SK-N-SH treated with all-trans-retinoic acid at 6 μM for 48 hours (cell line): ENCODE data around the gene STMP1.

Experiments
- ATAC-seq: fragments of 200-7000 bp; cut with Tn5 transposase; 3 replicates; pipeline ENCODE4 v1.9.1; 2020; ENCODE audit warnings: mild to moderate bottlenecking, moderate library complexity
- ARNTL ChIP-seq: fragments of 450-650 bp; formaldehyde crosslinking; IDR thresholded peaks from 2 replicates; pipeline ENCODE4 v1.5.0; 2020; ENCODE audit warnings: low read depth, mild to moderate bottlenecking, moderate library complexity, borderline replicate concordance
- BACH2 ChIP-seq: fragments of 250-450 bp; sonication (Bioruptor Pico); IDR thresholded peaks from 2 replicates; pipeline ENCODE4 v1.9.0; 2021; ENCODE audit warnings: mild to moderate bottlenecking, borderline replicate concordance
- CSDC2 ChIP-seq: fragments of 250-450 bp; sonication (Bioruptor Pico); IDR thresholded peaks from 2 replicates; pipeline ENCODE4 v1.5.0; 2020; ENCODE audit warnings: mild to moderate bottlenecking, moderate library complexity
- ESRRG ChIP-seq: fragments of 250-450 bp; sonication (Bioruptor Pico); IDR thresholded peaks from 2 replicates; pipeline ENCODE4 v1.6.1; 2021; ENCODE audit warnings: mild to moderate bottlenecking
- GLIS3 ChIP-seq: fragments of 250-450 bp; sonication (Bioruptor Pico); IDR thresholded peaks from 2 replicates; pipeline ENCODE4 v1.5.0; 2020; ENCODE audit warnings: mild to moderate bottlenecking, moderate library complexity
- ISL1 ChIP-seq: fragments of 250-450 bp; sonication (Bioruptor Pico); IDR thresholded peaks from 2 replicates; pipeline ENCODE4 v2.1.2; 2022; ENCODE audit warnings: mild to moderate bottlenecking, moderate library complexity
- OSR1 ChIP-seq: fragments of 250-450 bp; sonication (Bioruptor Pico); IDR thresholded peaks from 2 replicates; pipeline ENCODE4 v1.8.0; 2022; ENCODE audit warnings: moderate library complexity, mild to moderate bottlenecking, inconsistent platforms
- PPARA ChIP-seq: fragments of 250-450 bp; sonication (Bioruptor Pico); IDR thresholded peaks from 2 replicates; pipeline ENCODE4 v1.5.0; 2020; ENCODE audit warnings: mild to moderate bottlenecking, borderline replicate concordance
- RARB ChIP-seq: fragments of 250-450 bp; sonication (Bioruptor Pico); IDR thresholded peaks from 2 replicates; pipeline ENCODE4 v1.8.0; 2021; ENCODE audit warnings: mild to moderate bottlenecking, moderate library complexity
- SNAI2 ChIP-seq: fragments of 250-450 bp; sonication (Bioruptor Pico); IDR thresholded peaks from 2 replicates; pipeline ENCODE4 v1.5.0; 2020; ENCODE audit warnings: mild to moderate bottlenecking, moderate library complexity
- ZC3H10 ChIP-seq: fragments of 250-450 bp; sonication (Bioruptor Pico); IDR thresholded peaks from 2 replicates; pipeline ENCODE4 v1.5.1; 2021; ENCODE audit warnings: mild to moderate bottlenecking, moderate library complexity
- ZFP3 ChIP-seq: fragments of 250-450 bp; sonication (Bioruptor Pico); IDR thresholded peaks from 2 replicates; pipeline ENCODE4 v1.5.0; 2020; ENCODE audit warnings: mild to moderate bottlenecking, moderate library complexity
- ZFP30 ChIP-seq: fragments of 450-650 bp; formaldehyde crosslinking; IDR thresholded peaks from 2 replicates; pipeline ENCODE4 v1.5.0; 2022; ENCODE audit warnings: mild to moderate bottlenecking, moderate library complexity
- ZNF565 ChIP-seq: fragments of 450-650 bp; formaldehyde crosslinking; conservative IDR thresholded peaks from 2 replicates; pipeline ENCODE4 v1.5.0; 2020; ENCODE audit warnings: low read depth, mild to moderate bottlenecking, moderate library complexity
- ZNF70 ChIP-seq: fragments of 450-650 bp; formaldehyde crosslinking; IDR thresholded peaks from 2 replicates; pipeline ENCODE4 v1.5.0; 2020; ENCODE audit warnings: mild to moderate bottlenecking, moderate library complexity
- TF ChIP-seq, protein P1 (sequence below): fragments of 250-450 bp; sonication (Bioruptor Pico); IDR thresholded peaks from 2 replicates; pipeline ENCODE4 v1.5.1; 2021; ENCODE audit warnings: mild to moderate bottlenecking, moderate library complexity
- TF ChIP-seq, protein P2 (sequence below): fragments of 250-450 bp; sonication (Bioruptor Pico); IDR thresholded peaks from 2 replicates; pipeline ENCODE4 v1.8.0; 2020; ENCODE audit warnings: mild to moderate bottlenecking, moderate library complexity, borderline replicate concordance
- TF ChIP-seq, protein P3 (sequence below): fragments of 250-450 bp; sonication (Bioruptor Pico); IDR thresholded peaks from 2 replicates; pipeline ENCODE4 v1.5.0; 2020; ENCODE audit warnings: mild to moderate bottlenecking, moderate library complexity
- TF ChIP-seq, protein P4 (sequence below): fragments of 250-450 bp; sonication (Bioruptor Pico); IDR thresholded peaks from 2 replicates; pipeline ENCODE4 v1.5.1; 2020; ENCODE audit warnings: low read depth, mild to moderate bottlenecking, moderate library complexity
- TF ChIP-seq, protein P5 (sequence below): fragments of 250-450 bp; sonication (Bioruptor Pico); IDR thresholded peaks from 2 replicates; pipeline ENCODE4 v1.8.0; 2021; ENCODE audit warnings: low read depth, mild to moderate bottlenecking, moderate library complexity, borderline replicate concordance

STMP1 gene

DNA sequence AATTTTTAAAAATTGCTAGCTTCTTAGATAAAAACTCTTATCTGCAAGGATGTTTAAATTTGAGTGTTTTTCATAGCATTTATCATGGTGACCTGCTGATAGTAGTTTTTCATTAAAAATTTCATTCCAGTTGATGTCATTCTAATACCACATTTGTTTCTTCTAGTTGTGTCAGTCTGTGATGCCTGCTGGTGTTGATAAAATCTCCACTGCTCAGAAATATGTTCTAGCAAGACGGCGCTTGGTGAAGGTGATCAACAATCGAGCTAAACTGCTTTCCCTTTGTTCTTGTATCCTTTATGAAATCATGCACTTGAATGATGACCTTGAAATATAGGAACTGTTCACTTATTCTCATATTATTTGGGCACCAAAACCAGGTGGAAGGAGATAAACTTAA, 17.6 kb upstream of the STMP1 start:
- no peak for ATAC-seq
- TF ChIP-seq, protein P1, sequence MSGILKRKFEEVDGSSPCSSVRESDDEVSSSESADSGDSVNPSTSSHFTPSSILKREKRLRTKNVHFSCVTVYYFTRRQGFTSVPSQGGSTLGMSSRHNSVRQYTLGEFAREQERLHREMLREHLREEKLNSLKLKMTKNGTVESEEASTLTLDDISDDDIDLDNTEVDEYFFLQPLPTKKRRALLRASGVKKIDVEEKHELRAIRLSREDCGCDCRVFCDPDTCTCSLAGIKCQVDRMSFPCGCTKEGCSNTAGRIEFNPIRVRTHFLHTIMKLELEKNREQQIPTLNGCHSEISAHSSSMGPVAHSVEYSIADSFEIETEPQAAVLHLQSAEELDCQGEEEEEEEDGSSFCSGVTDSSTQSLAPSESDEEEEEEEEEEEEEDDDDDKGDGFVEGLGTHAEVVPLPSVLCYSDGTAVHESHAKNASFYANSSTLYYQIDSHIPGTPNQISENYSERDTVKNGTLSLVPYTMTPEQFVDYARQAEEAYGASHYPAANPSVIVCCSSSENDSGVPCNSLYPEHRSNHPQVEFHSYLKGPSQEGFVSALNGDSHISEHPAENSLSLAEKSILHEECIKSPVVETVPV (CRISPR knock-in tag) = no peak
- TF ChIP-seq ZC3H10 (CRISPR knock-in tag) (no peak), RARB (CRISPR knock-in tag) (no peak), BACH2 (CRISPR knock-in tag) (no peak), ISL1 (CRISPR knock-in tag) (no peak), CSDC2 (CRISPR knock-in tag) (no peak), ARNTL (CRISPR knock-in tag) (no peak), PPARA (CRISPR knock-in tag) (no peak), ZFP3 (CRISPR knock-in tag) (no peak), OSR1 (CRISPR knock-in tag) (no peak), ZNF565 (CRISPR knock-in tag) (no peak), GLIS3 (no peak), ZFP30 (no peak), SNAI2 (CRISPR knock-in tag) (no peak), ZNF70 (CRISPR knock-in tag) (no peak), ESRRG (CRISPR knock-in tag) (no peak)
- TF ChIP-seq, protein P2, sequence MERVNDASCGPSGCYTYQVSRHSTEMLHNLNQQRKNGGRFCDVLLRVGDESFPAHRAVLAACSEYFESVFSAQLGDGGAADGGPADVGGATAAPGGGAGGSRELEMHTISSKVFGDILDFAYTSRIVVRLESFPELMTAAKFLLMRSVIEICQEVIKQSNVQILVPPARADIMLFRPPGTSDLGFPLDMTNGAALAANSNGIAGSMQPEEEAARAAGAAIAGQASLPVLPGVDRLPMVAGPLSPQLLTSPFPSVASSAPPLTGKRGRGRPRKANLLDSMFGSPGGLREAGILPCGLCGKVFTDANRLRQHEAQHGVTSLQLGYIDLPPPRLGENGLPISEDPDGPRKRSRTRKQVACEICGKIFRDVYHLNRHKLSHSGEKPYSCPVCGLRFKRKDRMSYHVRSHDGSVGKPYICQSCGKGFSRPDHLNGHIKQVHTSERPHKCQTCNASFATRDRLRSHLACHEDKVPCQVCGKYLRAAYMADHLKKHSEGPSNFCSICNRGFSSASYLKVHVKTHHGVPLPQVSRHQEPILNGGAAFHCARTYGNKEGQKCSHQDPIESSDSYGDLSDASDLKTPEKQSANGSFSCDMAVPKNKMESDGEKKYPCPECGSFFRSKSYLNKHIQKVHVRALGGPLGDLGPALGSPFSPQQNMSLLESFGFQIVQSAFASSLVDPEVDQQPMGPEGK (CRISPR knock-in tag) = no peak
- TF ChIP-seq, protein P3, sequence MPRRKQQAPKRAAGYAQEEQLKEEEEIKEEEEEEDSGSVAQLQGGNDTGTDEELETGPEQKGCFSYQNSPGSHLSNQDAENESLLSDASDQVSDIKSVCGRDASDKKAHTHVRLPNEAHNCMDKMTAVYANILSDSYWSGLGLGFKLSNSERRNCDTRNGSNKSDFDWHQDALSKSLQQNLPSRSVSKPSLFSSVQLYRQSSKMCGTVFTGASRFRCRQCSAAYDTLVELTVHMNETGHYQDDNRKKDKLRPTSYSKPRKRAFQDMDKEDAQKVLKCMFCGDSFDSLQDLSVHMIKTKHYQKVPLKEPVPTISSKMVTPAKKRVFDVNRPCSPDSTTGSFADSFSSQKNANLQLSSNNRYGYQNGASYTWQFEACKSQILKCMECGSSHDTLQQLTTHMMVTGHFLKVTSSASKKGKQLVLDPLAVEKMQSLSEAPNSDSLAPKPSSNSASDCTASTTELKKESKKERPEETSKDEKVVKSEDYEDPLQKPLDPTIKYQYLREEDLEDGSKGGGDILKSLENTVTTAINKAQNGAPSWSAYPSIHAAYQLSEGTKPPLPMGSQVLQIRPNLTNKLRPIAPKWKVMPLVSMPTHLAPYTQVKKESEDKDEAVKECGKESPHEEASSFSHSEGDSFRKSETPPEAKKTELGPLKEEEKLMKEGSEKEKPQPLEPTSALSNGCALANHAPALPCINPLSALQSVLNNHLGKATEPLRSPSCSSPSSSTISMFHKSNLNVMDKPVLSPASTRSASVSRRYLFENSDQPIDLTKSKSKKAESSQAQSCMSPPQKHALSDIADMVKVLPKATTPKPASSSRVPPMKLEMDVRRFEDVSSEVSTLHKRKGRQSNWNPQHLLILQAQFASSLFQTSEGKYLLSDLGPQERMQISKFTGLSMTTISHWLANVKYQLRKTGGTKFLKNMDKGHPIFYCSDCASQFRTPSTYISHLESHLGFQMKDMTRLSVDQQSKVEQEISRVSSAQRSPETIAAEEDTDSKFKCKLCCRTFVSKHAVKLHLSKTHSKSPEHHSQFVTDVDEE = no peak
- TF ChIP-seq, protein P4, sequence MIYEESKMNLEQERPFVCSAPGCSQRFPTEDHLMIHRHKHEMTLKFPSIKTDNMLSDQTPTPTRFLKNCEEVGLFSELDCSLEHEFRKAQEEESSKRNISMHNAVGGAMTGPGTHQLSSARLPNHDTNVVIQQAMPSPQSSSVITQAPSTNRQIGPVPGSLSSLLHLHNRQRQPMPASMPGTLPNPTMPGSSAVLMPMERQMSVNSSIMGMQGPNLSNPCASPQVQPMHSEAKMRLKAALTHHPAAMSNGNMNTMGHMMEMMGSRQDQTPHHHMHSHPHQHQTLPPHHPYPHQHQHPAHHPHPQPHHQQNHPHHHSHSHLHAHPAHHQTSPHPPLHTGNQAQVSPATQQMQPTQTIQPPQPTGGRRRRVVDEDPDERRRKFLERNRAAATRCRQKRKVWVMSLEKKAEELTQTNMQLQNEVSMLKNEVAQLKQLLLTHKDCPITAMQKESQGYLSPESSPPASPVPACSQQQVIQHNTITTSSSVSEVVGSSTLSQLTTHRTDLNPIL = no peak
- TF ChIP-seq, protein P5, sequence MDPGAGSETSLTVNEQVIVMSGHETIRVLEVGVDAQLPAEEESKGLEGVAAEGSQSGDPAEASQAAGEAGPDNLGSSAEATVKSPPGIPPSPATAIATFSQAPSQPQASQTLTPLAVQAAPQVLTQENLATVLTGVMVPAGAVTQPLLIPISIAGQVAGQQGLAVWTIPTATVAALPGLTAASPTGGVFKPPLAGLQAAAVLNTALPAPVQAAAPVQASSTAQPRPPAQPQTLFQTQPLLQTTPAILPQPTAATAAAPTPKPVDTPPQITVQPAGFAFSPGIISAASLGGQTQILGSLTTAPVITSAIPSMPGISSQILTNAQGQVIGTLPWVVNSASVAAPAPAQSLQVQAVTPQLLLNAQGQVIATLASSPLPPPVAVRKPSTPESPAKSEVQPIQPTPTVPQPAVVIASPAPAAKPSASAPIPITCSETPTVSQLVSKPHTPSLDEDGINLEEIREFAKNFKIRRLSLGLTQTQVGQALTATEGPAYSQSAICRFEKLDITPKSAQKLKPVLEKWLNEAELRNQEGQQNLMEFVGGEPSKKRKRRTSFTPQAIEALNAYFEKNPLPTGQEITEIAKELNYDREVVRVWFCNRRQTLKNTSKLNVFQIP = no peak

DNA sequence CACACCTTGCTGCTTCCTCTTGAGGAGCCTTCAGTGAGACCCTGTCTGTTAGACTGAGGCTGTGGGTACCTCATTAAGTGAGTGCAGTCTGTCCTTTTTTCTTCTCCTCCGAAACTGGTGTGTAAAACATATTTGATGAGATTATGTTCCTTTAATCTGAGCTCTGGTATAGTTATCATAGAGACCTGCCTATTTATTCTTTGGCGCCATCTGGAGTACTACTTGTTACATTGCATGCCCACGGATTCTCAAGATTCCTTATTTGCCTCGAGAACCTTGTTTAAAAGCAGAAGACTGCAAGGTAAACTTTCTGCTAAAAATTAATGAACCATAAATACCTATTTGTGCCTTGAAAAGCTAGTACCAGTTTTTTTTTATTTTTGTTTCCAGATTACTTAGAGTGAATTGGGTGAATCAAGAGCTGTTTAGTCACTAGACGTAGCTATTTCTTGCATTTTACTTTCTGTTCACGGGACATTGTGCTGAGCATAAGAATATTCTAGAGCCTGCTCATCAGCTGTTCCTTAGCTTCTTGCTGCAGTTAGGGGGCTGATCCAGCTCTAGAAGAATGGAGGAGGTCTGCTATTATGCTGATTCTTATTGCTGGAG, 16.9 kb upstream of the STMP1 start:
- TF ChIP-seq ZFP30 (no peak), SNAI2 (CRISPR knock-in tag) (no peak)
- TF ChIP-seq, protein P1 (CRISPR knock-in tag) = no peak
- TF ChIP-seq, protein P4 = no peak
- TF ChIP-seq, all 23 proteins: peak for 0
- ATAC-seq = peak; percentile 93
